GM19099 (cell line): ENCODE measurements around the gene INPP5A.

Experiments used
- POLR2A ChIP-seq: IDR thresholded peaks from 3 replicates; pipeline ENCODE4 v1.6.1; 2011; ENCODE audit warnings: low read depth; ENCODE audit not compliant: insufficient read length; ENCODE audit errors: extremely low read depth

Gene INPP5A

GRCh38 chr10:132499367-132499685 is 38.3 kb upstream of the INPP5A start:
- TF ChIP-seq POLR2A: no peak

DNA sequence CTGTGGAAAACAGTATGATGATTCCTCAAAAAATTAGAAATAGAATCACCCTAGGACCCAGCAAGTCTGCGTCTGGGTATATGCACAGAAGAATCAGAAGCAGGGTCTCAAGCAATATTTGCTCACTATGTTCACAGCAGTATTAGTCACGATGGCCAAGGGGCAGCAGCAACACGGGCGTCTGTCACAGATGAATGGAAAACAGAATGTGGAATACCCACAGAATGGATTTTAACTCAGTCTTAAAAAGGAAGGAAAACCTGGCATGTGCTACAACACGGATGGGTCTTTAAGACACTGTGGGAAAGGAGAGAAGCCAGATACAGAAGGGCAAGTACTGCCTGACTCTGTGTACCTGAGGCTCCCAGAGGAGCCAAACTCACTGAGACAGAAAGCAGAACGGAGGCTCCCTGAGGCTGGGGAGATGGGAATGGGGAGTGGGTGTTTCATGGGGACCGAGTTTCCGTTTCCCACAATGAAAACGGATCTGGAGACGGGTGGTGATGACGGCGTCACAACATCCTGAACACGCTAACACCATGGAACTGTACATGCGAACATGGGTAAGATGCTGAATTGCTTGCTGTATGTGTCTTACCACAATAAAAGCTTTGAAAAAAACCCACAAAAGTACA is 36.7 kb upstream of the INPP5A start:
- TF ChIP-seq POLR2A: no peak

DNA sequence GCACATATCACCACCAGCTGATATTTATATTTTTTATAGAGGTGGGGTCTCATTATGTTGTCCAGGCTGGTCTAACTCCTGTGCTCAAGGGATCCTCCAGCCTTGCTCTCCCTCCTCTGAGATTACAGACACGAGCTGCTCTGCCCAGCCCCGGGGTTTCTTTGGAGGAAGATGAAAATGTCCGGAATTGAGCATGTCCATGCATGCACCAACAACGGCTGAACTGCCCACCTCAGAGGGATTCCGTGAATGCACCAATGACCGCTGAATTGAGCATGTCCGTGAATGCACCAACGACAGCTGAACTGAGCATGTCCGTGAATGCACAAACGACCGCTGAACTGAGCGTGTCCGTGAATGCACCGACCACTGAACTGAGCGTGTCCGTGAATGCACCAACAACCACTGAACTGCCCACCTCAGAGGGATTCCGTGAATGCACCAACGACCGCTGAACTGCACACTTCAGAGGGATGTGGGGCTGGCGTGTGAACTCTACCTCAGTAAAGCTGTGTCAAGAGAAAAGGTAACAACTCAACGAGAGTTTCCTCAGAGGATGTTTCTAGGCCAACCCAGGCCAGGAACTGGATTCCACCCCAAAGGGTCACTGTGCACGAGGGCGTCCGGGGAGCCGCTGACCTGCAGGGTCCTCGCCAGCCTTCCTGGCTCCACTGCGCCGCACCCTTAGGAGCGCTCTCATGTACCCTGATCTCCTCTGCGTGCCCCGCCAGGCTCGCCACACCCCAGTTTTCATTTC is 34.9 kb upstream of the INPP5A start:
- no peak for TF ChIP-seq POLR2A

DNA sequence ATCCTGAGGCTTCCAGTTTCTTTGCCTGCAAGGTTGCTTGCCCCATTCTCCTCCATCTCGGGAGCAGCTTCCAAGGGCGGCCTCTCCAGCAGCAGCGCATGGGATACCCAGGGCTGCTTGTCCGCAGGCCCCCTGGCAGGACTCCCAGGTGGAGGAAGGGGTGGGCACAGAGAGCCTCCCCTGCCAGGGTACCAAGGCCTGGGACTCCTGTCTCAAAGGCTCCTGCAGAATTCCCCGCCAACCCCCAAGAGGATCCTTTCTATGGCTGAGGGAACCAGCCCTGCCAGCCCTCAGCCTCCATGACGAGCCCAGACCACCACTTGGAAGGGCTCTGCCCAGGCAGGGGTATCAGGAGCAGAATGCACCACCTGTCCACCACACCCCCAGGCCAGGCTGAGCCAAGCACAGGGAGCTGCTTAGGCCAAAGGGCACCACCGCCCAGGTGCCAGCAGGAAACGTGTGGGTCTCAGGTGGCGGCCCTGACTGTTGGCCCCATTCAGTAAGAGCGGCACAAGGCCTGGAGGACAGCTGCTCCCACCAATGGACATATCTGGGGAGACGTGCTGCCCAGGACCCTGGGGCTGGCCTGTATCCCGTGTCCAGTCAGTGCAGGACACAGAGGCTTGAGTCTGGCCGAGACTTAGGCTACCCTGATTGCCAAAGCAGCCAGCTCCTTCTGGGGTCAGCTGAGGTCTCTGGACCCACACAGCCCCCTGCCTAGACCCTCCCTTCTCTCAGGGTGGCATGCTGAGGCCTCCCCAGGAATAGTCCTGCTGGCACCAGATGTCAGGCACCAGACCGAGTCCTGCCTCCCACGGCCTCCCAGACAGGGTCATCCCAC is 33.8 kb upstream of the INPP5A start:
- no peak for TF ChIP-seq POLR2A

DNA sequence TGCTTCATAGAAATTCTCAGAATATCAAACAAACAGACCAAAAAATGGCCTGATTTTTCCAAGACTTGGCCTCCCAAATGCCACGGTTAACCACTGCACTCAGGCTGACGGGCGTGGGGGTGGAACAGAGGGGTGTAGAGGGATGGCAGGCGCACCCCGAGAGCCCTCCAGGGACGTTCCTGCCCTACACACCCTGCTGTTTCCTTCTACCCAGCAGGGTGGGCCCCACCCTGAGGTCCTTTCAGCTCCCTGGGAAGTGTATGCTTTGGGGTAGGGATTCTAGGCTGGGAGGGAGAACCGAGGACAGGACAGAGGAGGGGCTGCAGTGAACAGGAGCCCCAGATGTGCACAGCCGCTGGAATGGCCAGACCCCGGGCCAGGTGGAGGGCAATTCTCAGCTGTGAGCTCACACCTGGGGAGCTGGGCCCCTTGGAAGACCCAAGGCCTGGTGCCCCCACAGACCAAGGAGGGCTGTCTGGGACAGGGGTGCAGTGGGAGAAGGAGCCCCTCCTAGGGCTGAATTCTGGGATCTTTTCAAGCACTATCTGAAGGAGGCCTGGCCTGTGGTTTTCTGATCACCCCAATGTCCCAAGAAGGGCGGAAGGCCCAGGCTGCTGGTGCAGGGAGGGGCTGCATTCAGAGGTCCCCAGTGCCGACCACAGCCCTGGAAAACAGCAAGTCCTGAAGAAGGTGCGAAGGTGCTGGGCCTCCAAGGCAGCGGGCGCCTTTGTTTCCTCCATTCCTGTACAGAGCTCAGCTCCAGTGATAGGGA is 32.9 kb upstream of the INPP5A start:
- TF ChIP-seq POLR2A: no peak

DNA sequence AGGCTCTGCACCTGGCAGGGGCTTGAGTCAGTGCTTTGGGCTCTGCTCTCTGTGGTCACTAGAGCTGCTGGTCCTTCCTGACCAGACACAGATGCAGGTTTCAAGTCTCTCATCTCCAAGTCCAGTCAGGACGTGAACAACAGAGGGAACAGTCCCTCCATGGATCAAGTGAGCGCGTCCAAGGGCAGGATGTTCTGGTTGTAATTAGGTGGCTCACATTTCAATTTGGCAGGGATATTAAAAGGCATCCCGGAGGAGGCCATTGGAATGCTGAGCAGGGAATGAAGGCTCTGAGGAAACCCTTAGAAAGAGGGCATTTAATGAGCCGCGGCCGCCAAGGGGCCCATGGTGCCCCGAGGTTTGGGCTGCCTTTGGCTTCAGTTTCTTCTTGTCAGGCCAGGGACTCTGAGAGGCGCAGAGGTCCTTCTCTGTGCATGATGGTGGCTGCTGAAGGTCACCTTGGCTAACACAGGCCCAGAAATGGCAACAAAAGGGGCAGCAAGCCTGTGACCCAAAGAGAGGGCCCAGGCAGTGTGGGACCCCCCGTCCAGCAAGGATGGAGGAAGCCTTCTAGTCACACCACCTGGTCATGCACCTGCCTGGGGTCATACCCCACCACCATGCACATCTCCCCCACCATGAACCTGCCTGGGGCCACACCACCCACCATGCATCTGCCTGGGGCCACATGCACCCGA is 30.7 kb upstream of the INPP5A start:
- TF ChIP-seq POLR2A: no peak

GRCh38 chr10:132507409-132507955 is 30.1 kb upstream of the INPP5A start:
- TF ChIP-seq POLR2A: no peak

- no peak for TF ChIP-seq POLR2A
These were observed 29.6 kb upstream of the INPP5A start for GRCh38 chr10:132507956-132508490.

GRCh38 chr10:132508581-132509443 is 28.8 kb upstream of the INPP5A start:
- TF ChIP-seq POLR2A: no peak

- no peak for TF ChIP-seq POLR2A
These were observed 27.9 kb upstream of the INPP5A start for GRCh38 chr10:132509506-132510173.

DNA sequence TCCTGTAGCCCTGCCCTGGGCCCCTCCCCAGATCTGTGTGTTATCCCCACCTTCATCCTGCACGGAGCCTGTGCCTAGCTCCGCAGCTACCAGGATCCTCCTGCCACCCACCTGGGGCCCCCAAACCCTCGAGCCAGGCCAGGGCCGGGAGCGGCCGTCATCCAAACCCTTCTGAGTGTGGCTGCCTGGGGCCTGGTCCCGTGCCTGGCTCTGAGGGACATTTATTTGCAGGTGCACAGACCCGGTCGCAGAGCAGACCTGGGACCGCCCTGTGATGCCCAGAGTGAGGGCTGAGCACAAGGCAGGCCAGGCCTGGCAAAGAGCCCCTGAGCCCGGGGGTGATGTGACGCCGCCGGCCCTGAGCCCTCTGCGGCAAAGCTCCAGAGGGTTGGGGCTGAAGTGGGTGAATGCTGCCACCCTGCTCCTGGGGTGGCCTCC is 27.4 kb upstream of the INPP5A start:
- no peak for TF ChIP-seq POLR2A
